HG03196 (cell line): ENCODE measurements around the gene COL25A1.
"Not testable (repeated sequence)": the region's sequence is repeated elsewhere in the genome, so short reads cannot be mapped to it uniquely, and the experiment has no call there.

ENCODE experiments used
- ATAC-seq: cut with Tn5 transposase; IDR thresholded peaks from one replicate; pipeline ENCODE4 v1.9.1; 2021; ENCODE audit not compliant: unreplicated experiment

COL25A1 gene

GRCh38 chr4:109020861-109021260 lies 281.6 kb downstream of the COL25A1 start:
- no peak for ATAC-seq

- ATAC-seq, result no peak
Observed at GRCh38 chr4:109016200-109016599, 286.3 kb downstream of the COL25A1 start.

DNA sequence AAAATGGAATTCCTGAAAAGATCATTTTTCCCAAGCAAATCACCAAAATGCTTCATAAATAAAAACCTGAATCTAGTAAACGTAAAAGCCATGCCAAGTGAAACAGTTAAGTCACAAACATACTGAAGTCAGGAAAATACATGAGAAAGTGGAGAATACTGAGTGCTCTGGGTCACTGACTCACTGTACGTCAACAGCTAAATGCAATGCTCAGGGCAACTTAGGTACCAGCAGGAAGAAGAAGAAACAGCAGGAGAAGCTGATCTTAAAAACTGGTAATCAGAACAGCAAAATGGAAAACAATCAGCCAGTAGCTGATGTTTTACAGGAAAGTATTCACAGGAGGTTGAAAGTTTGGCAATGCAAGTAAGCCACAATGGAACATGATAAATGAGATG lies 287.0 kb downstream of the COL25A1 start:
- no peak for ATAC-seq

DNA sequence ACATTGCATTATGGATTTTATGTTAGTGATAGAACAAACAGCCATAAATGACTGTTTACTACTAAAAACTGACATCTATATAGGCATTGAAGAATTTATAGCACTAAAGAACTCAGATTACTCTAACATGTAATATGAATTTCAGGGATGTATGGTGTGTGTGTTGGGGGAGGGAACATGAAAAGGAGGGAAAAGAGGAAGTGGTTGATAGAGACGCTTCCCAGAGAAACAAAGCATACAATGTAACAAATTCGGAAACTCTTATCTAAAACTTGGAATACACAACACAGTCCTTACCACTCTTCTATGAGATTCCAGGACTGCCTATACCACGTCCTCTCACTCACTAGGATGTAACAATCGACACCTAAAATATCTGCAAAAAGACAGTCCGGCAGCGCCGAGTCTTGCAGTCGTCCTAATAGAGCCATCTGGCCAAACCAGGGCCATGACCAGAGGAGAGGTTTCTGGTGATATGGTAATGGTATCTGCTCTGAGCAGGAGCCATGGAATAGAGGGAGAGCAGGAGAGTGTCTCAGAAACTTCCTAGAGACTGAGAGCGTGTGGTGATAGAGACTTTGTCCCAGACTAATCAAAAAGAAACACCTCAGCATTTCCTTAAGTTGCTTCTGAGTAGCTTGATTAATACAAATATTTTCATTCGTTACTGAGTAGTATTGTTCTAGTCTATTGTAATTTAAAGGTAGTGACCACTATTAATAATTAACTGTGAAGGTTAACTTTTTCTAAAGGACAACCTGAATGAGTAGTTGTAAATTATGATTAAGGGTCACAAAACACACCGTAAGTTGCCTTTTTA lies 287.7 kb downstream of the COL25A1 start:
- ATAC-seq, result no peak

DNA sequence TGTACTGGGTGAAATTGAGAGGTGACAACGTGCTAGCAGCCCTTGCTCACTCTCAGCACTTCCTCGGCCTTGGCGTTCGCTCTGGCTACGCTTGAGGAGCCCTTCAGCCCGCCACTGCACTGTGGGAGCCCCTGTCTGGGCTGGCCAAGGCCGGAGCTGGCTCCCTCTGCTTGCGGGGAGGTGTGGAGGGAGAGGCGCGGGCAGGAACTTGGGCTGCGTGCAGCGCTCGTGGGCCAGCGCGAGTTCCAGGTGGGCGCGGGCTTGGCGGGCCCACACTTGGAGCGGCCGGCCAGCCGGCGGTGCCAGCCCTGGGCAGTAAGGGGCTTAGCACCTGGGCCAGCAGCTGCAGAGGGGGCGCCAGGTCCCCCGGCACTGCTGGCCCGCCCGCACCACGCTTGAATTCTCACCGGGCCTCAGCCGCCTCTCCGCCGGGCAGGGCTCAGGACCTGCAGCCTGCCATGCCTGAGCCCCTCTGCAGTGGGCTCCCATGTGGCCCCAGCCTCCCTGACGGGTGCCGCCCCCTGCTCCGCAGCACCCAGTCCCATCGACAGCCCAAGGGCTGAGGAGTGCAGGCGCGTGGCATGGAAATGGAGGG lies 290.1 kb downstream of the COL25A1 start:
- no peak for ATAC-seq

DNA sequence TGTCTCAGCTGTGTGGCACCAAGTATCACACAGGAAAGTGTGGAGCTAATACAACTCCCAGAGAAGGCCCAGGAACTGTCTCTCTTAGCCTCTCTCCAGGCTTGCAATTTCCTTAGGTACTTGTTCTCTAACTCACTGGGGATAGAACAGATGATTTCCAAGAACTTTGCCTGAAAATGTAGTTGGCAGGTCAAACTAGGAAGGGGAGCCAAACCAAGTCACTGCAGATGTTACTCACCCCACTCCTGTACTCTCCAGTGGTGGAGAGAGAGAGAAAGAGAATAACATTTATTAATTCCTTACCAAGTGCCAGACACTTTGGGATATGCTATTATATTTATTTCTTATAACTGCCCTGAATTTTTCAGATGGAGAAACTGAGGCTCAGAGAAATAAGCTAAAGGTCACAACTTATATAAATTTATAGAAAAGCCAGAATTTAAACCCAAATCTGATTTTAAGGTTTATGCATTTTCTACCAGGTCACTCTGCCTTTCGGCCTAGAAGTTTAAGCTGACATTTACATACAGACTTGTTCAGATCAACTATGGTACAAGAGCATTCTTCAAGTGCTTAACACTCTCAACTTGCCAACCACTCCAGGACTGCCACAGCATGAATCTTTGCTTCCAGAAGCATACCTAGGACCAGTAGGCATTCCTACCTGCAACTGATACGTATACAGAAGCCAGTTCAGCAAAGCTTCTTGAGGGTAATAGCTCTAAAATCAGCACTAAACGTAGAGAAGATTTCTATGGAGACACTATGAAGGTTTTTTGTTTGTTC lies 291.0 kb downstream of the COL25A1 start:
- ATAC-seq, result no peak

- no peak for ATAC-seq
Observed at GRCh38 chr4:109010521-109010920, 291.9 kb downstream of the COL25A1 start.

- no peak for ATAC-seq
Observed at GRCh38 chr4:109009909-109010308, 292.5 kb downstream of the COL25A1 start.

DNA sequence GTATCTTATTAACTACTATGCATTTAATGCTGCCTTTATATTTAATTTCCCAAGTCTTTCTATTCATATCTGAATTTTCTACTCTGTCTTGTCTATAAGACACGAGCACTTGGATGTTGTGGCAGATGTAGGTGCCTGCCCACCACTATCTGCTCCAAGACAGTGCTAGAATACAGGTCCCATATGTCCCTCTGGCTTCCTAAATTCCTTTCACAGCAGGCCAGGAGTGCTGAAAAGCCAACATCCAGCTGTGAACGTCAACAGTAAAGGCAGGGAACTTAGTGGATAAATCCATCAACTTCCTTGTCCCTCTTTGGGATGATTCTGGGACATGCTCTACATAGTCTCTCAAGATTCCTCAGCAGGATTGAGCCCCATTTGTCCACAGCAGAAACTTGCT lies 294.5 kb downstream of the COL25A1 start:
- ATAC-seq, result no peak

DNA sequence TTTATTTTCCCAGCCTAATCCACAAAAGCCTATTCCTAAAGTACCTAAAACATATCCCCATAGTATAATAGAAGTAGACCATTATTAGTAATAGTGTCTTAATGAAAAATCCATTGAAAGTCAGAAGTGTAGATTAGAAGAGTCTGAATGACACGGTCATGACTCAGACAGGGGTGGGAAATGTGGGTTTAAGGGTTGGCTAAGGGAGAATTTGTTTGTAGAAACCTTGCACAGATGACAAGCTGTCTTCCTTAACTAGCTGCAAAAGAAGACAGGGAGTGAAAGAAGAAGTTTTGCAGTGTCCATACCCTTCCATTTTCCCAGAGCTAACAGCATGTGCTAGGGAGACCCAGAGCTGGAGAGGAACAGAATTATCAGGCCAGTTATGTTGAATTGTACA lies 296.9 kb downstream of the COL25A1 start:
- ATAC-seq, result no peak

DNA sequence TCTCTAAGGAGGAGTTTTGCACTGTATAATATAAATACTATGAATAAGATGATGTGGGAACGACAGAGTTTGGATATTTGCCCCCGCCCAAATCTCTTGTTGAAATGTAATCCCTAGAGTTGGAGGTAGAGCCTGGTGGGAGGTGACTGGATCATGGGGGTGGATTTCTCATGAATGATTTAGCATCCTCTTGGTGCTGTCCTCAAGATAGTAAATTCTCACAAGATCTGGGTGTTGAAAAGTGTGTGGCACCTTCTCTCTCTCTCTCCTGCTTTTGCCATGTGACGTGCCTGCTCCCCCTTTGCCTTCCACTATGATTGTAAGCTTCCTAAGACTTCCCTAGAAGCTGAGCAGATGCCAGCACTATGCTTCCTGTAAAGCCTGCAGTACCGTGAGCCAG lies 298.0 kb downstream of the COL25A1 start:
- no peak for ATAC-seq

DNA sequence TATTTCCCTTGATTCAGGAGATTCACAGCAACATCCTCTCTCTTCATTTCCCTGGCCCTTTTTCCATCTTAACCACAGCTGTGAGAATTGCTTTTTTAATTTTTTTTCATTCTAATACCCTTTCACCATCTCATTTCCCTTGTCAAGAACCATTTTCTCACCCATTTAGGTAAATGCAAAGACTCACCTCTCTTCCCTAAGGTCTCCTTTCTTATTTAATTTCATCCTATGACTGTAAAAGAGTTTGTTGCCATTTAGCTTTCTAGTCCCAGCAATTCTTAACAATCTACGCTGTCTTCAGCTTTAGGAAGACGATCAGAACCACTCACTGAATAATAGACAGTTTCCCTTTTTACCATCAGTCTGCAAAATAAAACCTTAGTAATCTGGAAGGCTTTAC lies 298.5 kb downstream of the COL25A1 start:
- no peak for ATAC-seq

DNA sequence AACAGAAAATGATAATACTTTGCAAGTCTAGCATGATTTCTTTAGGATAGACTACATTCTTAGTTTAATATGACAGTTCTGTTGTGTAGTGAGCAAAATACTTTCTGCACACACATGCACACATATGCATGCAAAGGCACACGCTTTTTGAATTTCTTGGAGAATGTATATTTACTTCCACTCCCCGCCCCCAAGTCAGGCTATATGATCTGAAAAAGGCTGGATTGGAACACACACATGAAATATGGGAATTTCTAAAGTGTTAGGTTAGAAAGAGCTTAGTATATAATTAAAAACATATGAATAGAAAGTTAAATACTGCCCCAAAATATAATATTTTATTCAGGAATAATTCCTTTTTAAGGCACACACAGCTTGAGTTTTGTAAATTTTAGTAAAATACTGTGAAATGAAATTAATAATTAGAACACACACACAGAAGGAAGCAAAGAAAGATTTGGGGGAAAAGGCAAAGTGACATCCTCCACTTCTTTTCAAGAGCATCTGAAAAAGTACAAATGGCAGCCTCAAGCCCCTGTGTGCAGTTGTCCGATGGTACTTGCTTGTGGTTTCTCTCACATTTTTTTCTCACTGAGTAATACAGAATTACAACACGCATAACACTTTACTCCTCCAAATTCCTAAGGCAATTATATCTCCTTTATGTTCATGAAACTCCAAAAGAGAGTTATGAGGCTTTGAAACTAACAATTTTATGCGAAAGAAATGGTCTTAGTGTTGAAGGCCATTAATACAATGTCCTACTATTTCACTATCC lies 310.7 kb downstream of the COL25A1 start:
- no peak for ATAC-seq

- peak; percentile 93 for ATAC-seq
Observed at GRCh38 chr4:108988464-108989195, 313.8 kb downstream of the COL25A1 start.

DNA sequence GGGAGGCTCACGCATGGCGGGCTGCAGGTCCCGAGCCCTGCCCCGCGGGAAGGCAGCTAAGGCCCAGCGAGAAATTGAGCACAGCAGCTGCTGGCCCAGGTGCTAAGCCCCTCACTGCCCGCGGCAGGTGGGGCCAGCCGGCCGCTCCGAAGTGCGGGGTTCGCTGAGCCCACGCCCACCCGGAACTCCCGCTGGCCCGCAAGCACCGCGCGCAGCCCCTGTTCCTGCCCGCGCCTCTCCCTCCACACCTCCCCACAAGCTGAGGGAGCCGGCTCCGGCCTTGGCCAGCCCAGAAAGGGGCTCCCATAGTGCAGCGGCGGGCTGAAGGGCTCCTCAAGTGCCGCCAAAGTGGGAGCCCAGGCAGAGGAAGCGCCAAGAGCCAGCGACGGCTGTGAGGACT lies 318.0 kb downstream of the COL25A1 start:
- not testable (repeated sequence) for ATAC-seq

DNA sequence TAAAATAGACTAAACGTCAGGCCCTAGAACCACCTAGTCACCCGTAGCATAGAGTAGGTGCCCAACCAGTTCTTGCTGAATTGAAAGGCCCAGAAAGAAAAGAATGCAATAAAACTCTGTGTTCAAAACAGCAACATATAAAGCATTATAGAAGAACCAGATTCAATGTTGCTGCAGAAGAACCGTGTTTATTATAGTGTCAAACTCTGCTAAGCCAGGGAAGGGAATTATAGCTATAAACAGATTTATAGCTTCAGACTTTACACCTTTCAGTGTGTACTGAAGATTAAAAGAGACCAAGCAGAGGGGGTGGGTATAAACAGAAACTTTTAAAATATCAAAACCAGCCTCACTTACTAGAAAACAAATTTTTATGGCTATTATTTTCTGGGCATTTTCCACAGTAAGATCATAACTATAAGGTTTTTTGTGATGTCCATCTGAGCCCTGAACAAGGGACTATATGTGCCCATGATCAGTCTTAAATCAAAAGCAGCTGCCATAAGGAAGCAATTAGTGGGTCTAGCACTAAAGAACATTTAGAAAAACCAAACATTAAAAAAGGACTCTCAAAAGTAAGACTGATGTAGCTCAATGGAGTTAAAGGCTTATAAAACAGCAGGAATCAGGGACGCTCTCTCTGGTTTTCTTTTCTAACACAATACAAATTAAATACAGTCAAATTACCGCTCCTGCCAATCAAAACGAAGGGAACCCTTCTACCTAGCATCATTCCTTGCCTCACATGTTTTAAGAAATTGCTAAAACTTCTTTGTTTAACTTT lies 319.9 kb downstream of the COL25A1 start:
- no peak for ATAC-seq

DNA sequence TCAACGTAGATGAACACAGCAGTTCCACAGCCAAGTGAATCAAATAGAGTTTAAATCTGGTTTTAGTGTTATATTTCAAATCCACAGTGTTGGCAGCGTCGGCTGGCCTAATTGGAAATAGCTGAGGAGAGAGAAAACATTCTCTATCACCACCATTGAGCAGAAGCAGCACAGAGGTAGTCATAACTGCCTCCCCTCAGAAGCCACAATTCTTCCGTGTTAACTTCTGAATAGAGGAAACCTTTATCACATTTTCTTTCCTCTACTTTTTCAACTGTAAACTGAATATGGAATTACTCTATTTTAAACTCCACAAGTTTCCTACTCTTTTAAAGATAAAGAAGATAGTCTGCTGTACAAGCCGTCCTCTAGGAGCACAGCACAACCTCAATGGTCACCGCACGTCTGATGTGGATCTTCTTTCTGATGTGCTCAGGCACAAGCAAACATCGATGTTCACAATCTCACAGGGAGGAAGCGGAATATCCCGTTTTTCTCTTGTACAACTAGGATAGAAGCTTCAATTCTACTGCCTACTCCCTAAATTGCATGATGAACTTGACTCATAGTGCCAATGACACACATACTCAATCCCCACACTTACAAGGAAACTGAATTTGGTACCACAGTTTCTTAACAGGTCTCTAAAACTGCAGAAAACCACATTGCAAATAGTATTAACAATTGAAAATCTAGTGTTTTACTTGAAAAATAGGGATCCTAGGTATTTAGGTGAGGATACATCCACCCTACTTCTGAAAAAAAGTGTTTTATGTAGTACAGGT lies 321.8 kb downstream of the COL25A1 start:
- no peak for ATAC-seq

DNA sequence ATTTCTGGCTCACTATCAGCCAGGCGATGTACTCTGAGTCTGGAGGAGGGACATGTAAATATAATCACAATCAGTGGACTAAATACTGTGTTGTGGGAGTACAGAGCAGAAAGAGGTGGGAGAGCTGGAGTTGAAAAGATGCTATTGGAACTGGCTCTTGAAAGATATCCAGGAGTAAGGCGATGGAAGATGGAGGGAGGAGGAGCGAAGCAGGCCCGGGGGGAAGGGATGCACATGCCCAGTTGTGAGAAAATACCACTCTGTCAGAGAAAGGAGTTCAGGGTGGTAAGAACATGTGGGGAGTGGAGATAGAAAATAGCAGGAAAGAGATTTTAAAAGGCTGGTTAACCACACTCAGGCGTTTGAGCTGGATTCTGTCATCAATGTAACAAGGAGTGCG lies 322.7 kb downstream of the COL25A1 start:
- ATAC-seq, result no peak

GRCh38 chr4:108978066-108978465 lies 324.4 kb downstream of the COL25A1 start:
- no peak for ATAC-seq
